Measurements from ENCODE around the gene SMIM5. TPM values are rescaled to one million over a fixed set of nuclear protein-coding genes. Genes with fewer than 3 reads are reported as not detected.
"Not testable (repeated sequence)": the region's sequence is repeated elsewhere in the genome, so short reads cannot be mapped to it uniquely, and the experiment has no call there.

The SMIM5 gene
- total and polyA plus RNA-seq, 2 donors (not counting 3 experiments of a cell fraction or from before 2014, with no cell fraction given), result not detected

DNA sequence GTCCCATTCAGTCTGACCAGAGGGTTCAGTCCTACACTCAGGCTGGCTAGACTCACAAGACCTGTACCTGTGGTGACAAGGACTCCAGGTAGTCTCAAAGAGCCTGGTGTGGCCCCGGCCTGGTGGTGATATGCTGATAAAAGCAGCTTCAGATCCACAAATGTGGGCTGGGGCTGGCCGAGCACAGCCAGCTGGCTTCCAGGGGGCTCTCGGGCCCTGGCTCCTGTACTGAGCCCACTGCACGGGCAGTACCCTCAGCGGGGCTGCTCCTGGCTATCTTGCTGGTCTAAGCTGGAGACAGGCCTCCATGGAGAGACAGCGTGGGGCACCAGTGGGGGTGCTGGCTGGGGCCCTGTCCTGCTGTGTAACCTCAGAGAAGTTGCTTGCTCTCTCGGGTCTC, 4.3 kb downstream of the SMIM5 start:
- ChIA-PET POLR2A (no interaction called here), CTCF (interaction anchor here (6.8 to 16.3 kb wide), 2 partner anchors 13 to 110 kb away, joined by 446 to 625 read pairs; a partner anchor contains a TSS)

DNA sequence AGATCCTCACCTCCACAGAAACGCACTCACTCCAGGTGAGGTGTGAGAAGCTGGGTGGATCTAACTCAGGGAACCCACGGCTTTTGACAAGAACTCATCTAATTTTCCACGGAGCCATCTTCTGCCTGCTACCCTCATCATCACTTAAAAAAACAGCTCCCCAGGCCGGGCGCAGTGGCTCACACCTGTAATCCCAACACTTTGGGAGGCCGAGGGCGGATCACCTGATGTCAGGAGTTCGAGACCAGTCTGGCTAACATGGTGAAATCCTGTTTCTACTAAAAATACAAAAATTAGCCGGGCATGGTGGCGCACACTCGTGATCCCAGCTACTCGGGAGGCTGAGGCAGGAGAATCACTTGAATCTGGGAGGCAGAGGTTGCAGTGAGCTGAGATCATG, 4.8 kb downstream of the SMIM5 start:
- H3K9me3 ChIP-seq (replicated peaks; ENCODE audit: control insufficient read depth, insufficient read depth, low read length); H3K9me1 ChIP-seq (replicated peaks; ENCODE audit: control insufficient read depth, extremely low read depth, insufficient read depth, low read length); H3K27me3 ChIP-seq (ENCODE audit: control insufficient read depth in 2 of 2, insufficient read depth in 2 of 2, low read length in 2 of 2); H4K20me1 ChIP-seq (replicated peaks; ENCODE audit: control insufficient read depth, extremely low read depth, insufficient read depth, low read length); dilution Hi-C loops (cut with MboI; ENCODE audit: extremely low pct_ligation_motif_present, low sequenced_read_pairs); H3K36me3 ChIP-seq (ENCODE audit: control insufficient read depth in 2 of 2, extremely low read depth in 1 of 2, insufficient read depth in 2 of 2, low read length in 2 of 2); H3K27ac ChIP-seq (ENCODE audit: insufficient read depth, low read depth, low read length); H3K9ac ChIP-seq (replicated peaks; ENCODE audit: extremely low read depth, insufficient read depth, low read length); intact Hi-C loops (cut with micrococcal nuclease); H2AFZ ChIP-seq (ENCODE audit: low read depth, low read length); DNase-seq (ENCODE audit: low read depth, low spot score); H3K4me2 ChIP-seq (ENCODE audit: insufficient read depth, low read length); POLR2A ChIA-PET; BruUV-seq (replicated peaks); H3K79me2 ChIP-seq (ENCODE audit: control insufficient read depth, insufficient read depth, low read length); FAIRE-seq; H3K4me3 ChIP-seq (replicated peaks in 1 of 3; ENCODE audit: insufficient read depth in 1 of 3, low read depth in 1 of 3, low read length in 3 of 3): not testable (repeated sequence)
- peaks cover 11% of the 10 kb centered on the region for H3K4me1 ChIP-seq (ENCODE audit: control insufficient read depth, extremely low read depth, insufficient read depth, low read length)
- CTCF ChIA-PET, result interaction anchor here (0.7 to 16.3 kb wide), 4 partner anchors 12 to 109 kb away, joined by 3 to 625 read pairs (median 225); a partner anchor contains a TSS

More for the DNA sequence above, 4.3 kb downstream of the SMIM5 start:
- dilution Hi-C loops (cut with MboI; ENCODE audit: extremely low pct_ligation_motif_present, low sequenced_read_pairs), result no loop called here
- peaks cover 12% of the 10 kb centered on the region for H3K4me1 ChIP-seq (ENCODE audit: control insufficient read depth, extremely low read depth, insufficient read depth, low read length)
- DNase-seq (ENCODE audit: low read depth, low spot score) (no peak), FAIRE-seq (no peak)
- H3K9me1 ChIP-seq (replicated peaks; ENCODE audit: control insufficient read depth, extremely low read depth, insufficient read depth, low read length), result no peaks in the 10 kb centered on the region
- H3K4me3 ChIP-seq (replicated peaks in 1 of 3; ENCODE audit: insufficient read depth in 1 of 3, low read depth in 1 of 3, low read length in 3 of 3), result no peak overlapping the region
- no peak overlapping the region for H3K4me2 ChIP-seq (ENCODE audit: insufficient read depth, low read length)
- no peaks in the 10 kb centered on the region for H4K20me1 ChIP-seq (replicated peaks; ENCODE audit: control insufficient read depth, extremely low read depth, insufficient read depth, low read length)
- no peak overlapping the region for H3K9ac ChIP-seq (replicated peaks; ENCODE audit: extremely low read depth, insufficient read depth, low read length)
- BruUV-seq (replicated peaks), result no TSS peak
- no peaks in the 10 kb centered on the region for H3K36me3 ChIP-seq (ENCODE audit: control insufficient read depth in 2 of 2, extremely low read depth in 1 of 2, insufficient read depth in 2 of 2, low read length in 2 of 2)
- no peak for TF ChIP-seq JUN (IDR thresholded peaks at IDR 0.05; ENCODE audit: borderline replicate concordance, insufficient read depth, insufficient read length, low read depth)
- no peak for TF ChIP-seq FOS (IDR thresholded peaks at IDR 0.05; ENCODE audit: borderline replicate concordance, insufficient read depth, low read length)
- no peak for TF ChIP-seq MYC (IDR thresholded peaks at IDR 0.05; ENCODE audit: low read depth, low read length)
- no peak for TF ChIP-seq GATA2 (IDR thresholded peaks at IDR 0.05; ENCODE audit: insufficient read depth, insufficient read length, low read depth, low read length)
- TF ChIP-seq EZH2 (IDR thresholded peaks at IDR 0.05; ENCODE audit: borderline replicate concordance, low read depth, low read length, severe bottlenecking), result no peak
- H3K27me3 ChIP-seq (ENCODE audit: control insufficient read depth in 2 of 2, insufficient read depth in 2 of 2, low read length in 2 of 2), result no peaks in the 10 kb centered on the region
- H3K79me2 ChIP-seq (ENCODE audit: control insufficient read depth, insufficient read depth, low read length), result no peaks in the 10 kb centered on the region
- no peak overlapping the region for H2AFZ ChIP-seq (ENCODE audit: low read depth, low read length)
- no peaks in the 10 kb centered on the region for H3K9me3 ChIP-seq (replicated peaks; ENCODE audit: control insufficient read depth, insufficient read depth, low read length)
- intact Hi-C loops (cut with micrococcal nuclease), result no loop called here
- H3K27ac ChIP-seq (ENCODE audit: insufficient read depth, low read depth, low read length), result no peak overlapping the region
